Measurements from ENCODE around the gene SERPINA3. TPM values are rescaled to one million over a fixed set of nuclear protein-coding genes. Genes with fewer than 3 reads are reported as not detected.
"Not testable (repeated sequence)": the region's sequence is repeated elsewhere in the genome, so short reads cannot be mapped to it uniquely, and the experiment has no call there.

Gene SERPINA3
- polyA plus RNA-seq, 4 donors, result 0.12 to 0.53 TPM; not detected in 2

- no peak for DNase-seq (ENCODE audit: low read depth in 4 of 4, low spot score in 3 of 4)
Measured at GRCh38 chr14:94583557-94583956, 28.6 kb upstream of the SERPINA3 start.

GRCh38 chr14:94584591-94585280 is 27.5 kb upstream of the SERPINA3 start:
- DNase-seq (ENCODE audit: low read depth in 4 of 4, low spot score in 3 of 4), result no peak

- DNase-seq (ENCODE audit: low read depth in 4 of 4, low spot score in 3 of 4), result no peak
Measured at GRCh38 chr14:94586635-94587034, 25.6 kb upstream of the SERPINA3 start.

GRCh38 chr14:94588311-94588710 is 23.9 kb upstream of the SERPINA3 start:
- no peak for DNase-seq (ENCODE audit: low read depth in 4 of 4, low spot score in 3 of 4)

GRCh38 chr14:94591073-94591472 is 21.1 kb upstream of the SERPINA3 start:
- no peak for DNase-seq (ENCODE audit: low read depth in 4 of 4, low spot score in 3 of 4)

GRCh38 chr14:94591871-94592270 is 20.3 kb upstream of the SERPINA3 start:
- no peak for DNase-seq (ENCODE audit: low read depth in 4 of 4, low spot score in 3 of 4)

GRCh38 chr14:94592457-94592856 is 19.7 kb upstream of the SERPINA3 start:
- DNase-seq (ENCODE audit: low read depth in 4 of 4, low spot score in 3 of 4), result no peak

- DNase-seq (ENCODE audit: low read depth in 4 of 4, low spot score in 3 of 4), result no peak
Measured at GRCh38 chr14:94593376-94593748, 18.8 kb upstream of the SERPINA3 start.

- DNase-seq (ENCODE audit: low read depth in 4 of 4, low spot score in 3 of 4), result no peak
Measured at GRCh38 chr14:94593749-94594431, 18.3 kb upstream of the SERPINA3 start.

- no peak for DNase-seq (ENCODE audit: low read depth in 4 of 4, low spot score in 3 of 4)
Measured at GRCh38 chr14:94594441-94594840, 17.8 kb upstream of the SERPINA3 start.

- DNase-seq (ENCODE audit: low read depth in 4 of 4, low spot score in 3 of 4), result no peak
Measured at GRCh38 chr14:94595912-94596311, 16.3 kb upstream of the SERPINA3 start.

- no peak for DNase-seq (ENCODE audit: low read depth in 4 of 4, low spot score in 3 of 4)
Measured at GRCh38 chr14:94596361-94596760, 15.8 kb upstream of the SERPINA3 start.

- no peak for DNase-seq (ENCODE audit: low read depth in 4 of 4, low spot score in 3 of 4)
Measured at GRCh38 chr14:94597788-94598187, 14.4 kb upstream of the SERPINA3 start.

- DNase-seq (ENCODE audit: low read depth in 4 of 4, low spot score in 3 of 4), result no peak
Measured at GRCh38 chr14:94598506-94598815, 13.7 kb upstream of the SERPINA3 start.

- no peak for DNase-seq (ENCODE audit: low read depth in 4 of 4, low spot score in 3 of 4)
Measured at GRCh38 chr14:94598816-94599655, 13.2 kb upstream of the SERPINA3 start.

GRCh38 chr14:94599656-94600004 is 12.6 kb upstream of the SERPINA3 start:
- no peak for DNase-seq (ENCODE audit: low read depth in 4 of 4, low spot score in 3 of 4)

GRCh38 chr14:94600148-94600545 is 12.0 kb upstream of the SERPINA3 start:
- DNase-seq (ENCODE audit: low read depth in 4 of 4, low spot score in 3 of 4), result no peak

GRCh38 chr14:94601884-94602391 is 10.3 kb upstream of the SERPINA3 start:
- no peak for DNase-seq (ENCODE audit: low read depth in 4 of 4, low spot score in 3 of 4)

GRCh38 chr14:94602722-94603121 is 9.5 kb upstream of the SERPINA3 start:
- no peak for DNase-seq (ENCODE audit: low read depth in 4 of 4, low spot score in 3 of 4)

- DNase-seq (ENCODE audit: low read depth in 4 of 4, low spot score in 3 of 4), result no peak
Measured at GRCh38 chr14:94605361-94605760, 6.8 kb upstream of the SERPINA3 start.

- not testable (repeated sequence) for DNase-seq (ENCODE audit: low read depth in 4 of 4, low spot score in 3 of 4)
Measured at GRCh38 chr14:94608966-94609365, 3.2 kb upstream of the SERPINA3 start.

- no peak for DNase-seq (ENCODE audit: low read depth in 4 of 4, low spot score in 3 of 4)
Measured at GRCh38 chr14:94611179-94611578, 1.0 kb upstream of the SERPINA3 start.

Data from right renal pelvis (tissue), 4 donors.